Measurements from ENCODE around the gene PEPD. TPM values are rescaled to one million over a fixed set of nuclear protein-coding genes. Genes with fewer than 3 reads are reported as not detected.

The PEPD gene
- total RNA-seq, 2 donors from 2014 or later: 52.2 to 67.9 TPM

- WGBS, 2 experiments (ENCODE audit: insufficient coverage in 1 of 2, insufficient read length in 1 of 2): 94% methylated on average over 16 to 18 of the region's 18 CpGs
- H3K4me1 Mint-ChIP-seq: peaks cover 2% of the 10 kb centered on the region
- Histone ChIP-seq H3K4me3 (ENCODE audit: low read length) (no peak overlapping the region), H3K9me3 (ENCODE audit: control insufficient read depth, low read length) (no peaks in the 10 kb centered on the region), H3K9ac (ENCODE audit: extremely low read depth, low read length, poor library complexity, severe bottlenecking) (no peak overlapping the region), H3K36me3 (ENCODE audit: control insufficient read depth, insufficient read depth, low read length) (no peaks in the 10 kb centered on the region), H3K27ac (ENCODE audit: low read depth, low read length) (no peak overlapping the region), H3K27me3 (ENCODE audit: control insufficient read depth, insufficient read depth, low read length, poor library complexity, severe bottlenecking) (no peaks in the 10 kb centered on the region), H3K4me1 (ENCODE audit: control insufficient read depth, insufficient read depth, low read length) (peaks cover 5% of the 10 kb centered on the region)
- no peak overlapping the region for H3K4me3 Mint-ChIP-seq
- DNase-seq: no peak
- no peak overlapping the region for H3K27ac Mint-ChIP-seq
- TF ChIP-seq CTCF (conservative IDR thresholded peaks at IDR 0.05): no peak
- no peaks in the 10 kb centered on the region for H3K27me3 Mint-ChIP-seq (ENCODE audit: insufficient read depth)
- H3K9me3 Mint-ChIP-seq: no peaks in the 10 kb centered on the region
- H3K36me3 Mint-ChIP-seq (ENCODE audit: low read depth): no peaks in the 10 kb centered on the region
These were observed 112.8 kb downstream of the PEPD start for GRCh38 chr19:33408538-33409434.

- Histone ChIP-seq H3K27me3 (ENCODE audit: control insufficient read depth, insufficient read depth, low read length, poor library complexity, severe bottlenecking) (no peaks in the 10 kb centered on the region), H3K4me1 (ENCODE audit: control insufficient read depth, insufficient read depth, low read length) (peaks cover 5% of the 10 kb centered on the region), H3K27ac (ENCODE audit: low read depth, low read length) (no peak overlapping the region), H3K4me3 (ENCODE audit: low read length) (no peak overlapping the region), H3K36me3 (ENCODE audit: control insufficient read depth, insufficient read depth, low read length) (no peaks in the 10 kb centered on the region), H3K9me3 (ENCODE audit: control insufficient read depth, low read length) (no peaks in the 10 kb centered on the region), H3K9ac (ENCODE audit: extremely low read depth, low read length, poor library complexity, severe bottlenecking) (no peak overlapping the region)
- Mint-ChIP-seq H3K9me3 (no peaks in the 10 kb centered on the region), H3K36me3 (ENCODE audit: low read depth) (no peaks in the 10 kb centered on the region), H3K27me3 (ENCODE audit: insufficient read depth) (no peaks in the 10 kb centered on the region), H3K27ac (no peak overlapping the region), H3K4me1 (peaks cover 2% of the 10 kb centered on the region), H3K4me3 (no peak overlapping the region)
- no peak for TF ChIP-seq CTCF (conservative IDR thresholded peaks at IDR 0.05)
- no peak for DNase-seq
- 82 to 85% methylated on average over 5 to 12 of the region's 13 CpGs for WGBS, 2 experiments (ENCODE audit: insufficient coverage in 1 of 2, insufficient read length in 1 of 2)
These were observed 113.5 kb downstream of the PEPD start for GRCh38 chr19:33408116-33408515.

- no peak overlapping the region for H3K4me3 ChIP-seq (ENCODE audit: low read length)
- Mint-ChIP-seq H3K9me3 (no peaks in the 10 kb centered on the region), H3K27ac (no peak overlapping the region), H3K4me3 (no peak overlapping the region), H3K36me3 (ENCODE audit: low read depth) (no peaks in the 10 kb centered on the region), H3K4me1 (peaks cover 2% of the 10 kb centered on the region), H3K27me3 (ENCODE audit: insufficient read depth) (no peaks in the 10 kb centered on the region)
- DNase-seq: no peak
- 87 to 90% methylated on average over 12 of the region's 12 CpGs for WGBS, 2 experiments (ENCODE audit: insufficient coverage in 1 of 2, insufficient read length in 1 of 2)
- no peaks in the 10 kb centered on the region for H3K36me3 ChIP-seq (ENCODE audit: control insufficient read depth, insufficient read depth, low read length)
- H3K9me3 ChIP-seq (ENCODE audit: control insufficient read depth, low read length): no peaks in the 10 kb centered on the region
- TF ChIP-seq CTCF (conservative IDR thresholded peaks at IDR 0.05): no peak
- peaks cover 5% of the 10 kb centered on the region for H3K4me1 ChIP-seq (ENCODE audit: control insufficient read depth, insufficient read depth, low read length)
- H3K27me3 ChIP-seq (ENCODE audit: control insufficient read depth, insufficient read depth, low read length, poor library complexity, severe bottlenecking): no peaks in the 10 kb centered on the region
- no peak overlapping the region for H3K27ac ChIP-seq (ENCODE audit: low read depth, low read length)
- H3K9ac ChIP-seq (ENCODE audit: extremely low read depth, low read length, poor library complexity, severe bottlenecking): no peak overlapping the region
These were observed 113.9 kb downstream of the PEPD start for GRCh38 chr19:33407716-33408115.

Measured in endodermal cell (in vitro differentiated cells).